ENCODE measurements around the gene ABAT.

Gene ABAT

DNA sequence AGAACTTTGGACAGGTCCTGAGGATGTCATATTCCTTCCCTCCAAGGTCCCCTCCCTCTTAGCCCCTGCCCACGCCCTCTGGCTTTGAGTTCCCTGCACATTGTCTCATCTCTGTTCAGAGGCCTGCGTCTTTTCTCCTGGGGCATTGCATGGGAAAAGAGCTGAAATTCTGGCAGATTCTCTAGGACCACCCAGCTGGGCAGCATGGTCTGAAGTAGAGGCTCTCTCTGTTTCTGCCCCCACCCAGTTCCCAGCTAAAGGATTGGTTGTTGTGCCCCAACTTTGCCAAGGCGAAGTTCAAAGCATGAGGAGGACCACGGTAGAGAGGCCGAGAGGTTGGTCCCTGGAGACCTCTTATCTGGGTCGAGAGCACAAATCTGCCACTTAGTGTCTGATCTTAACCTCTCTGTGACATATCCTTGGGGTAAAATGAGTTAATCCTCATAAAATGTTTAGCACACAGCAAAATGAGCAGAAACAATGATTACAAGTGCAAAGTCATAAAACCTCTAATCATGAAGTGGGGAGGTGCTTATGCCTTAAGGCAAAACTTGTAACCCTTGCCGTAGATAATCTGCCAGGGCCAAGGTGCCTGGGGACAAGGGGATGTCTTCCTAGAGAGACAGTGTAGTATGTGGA is 2.4 kb downstream of the ABAT start:
- H3F3A ChIP-seq (ENCODE audit: insufficient read depth) = no peaks in the 10 kb centered on the region
- H3K27ac ChIP-seq (ENCODE audit: low read depth, low read length) = no peak overlapping the region

DNA sequence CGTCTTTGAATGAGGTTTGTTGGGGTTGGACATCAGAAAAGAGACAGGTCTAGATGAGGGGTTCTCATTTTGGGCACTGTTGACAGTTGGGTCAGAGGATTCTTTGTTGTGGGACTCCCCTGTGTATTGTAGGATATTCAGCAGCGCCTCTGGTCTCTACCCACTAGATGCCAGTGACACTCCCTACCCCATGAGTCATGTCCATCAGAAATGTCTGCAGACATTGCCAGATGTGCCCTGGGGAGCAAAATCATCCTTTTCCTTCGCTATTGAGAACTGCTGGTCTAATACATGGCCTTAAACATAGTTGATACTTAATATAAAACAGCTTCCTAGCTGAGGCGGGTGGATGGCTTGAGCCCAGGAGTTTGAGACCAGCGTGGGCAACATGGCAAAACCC is 3.1 kb downstream of the ABAT start:
- Histone ChIP-seq H2AFZ (ENCODE audit: low read depth, low read length, severe bottlenecking) (no peak overlapping the region), H3K36me3 (ENCODE audit: low read length) (no peaks in the 10 kb centered on the region), H3K27ac (ENCODE audit: low read depth, low read length) (no peak overlapping the region), H3K9me3 (ENCODE audit: insufficient read depth, low read length) (no peaks in the 10 kb centered on the region; the same call in 1 of the 2 replicates), H3F3A (ENCODE audit: insufficient read depth) (no peaks in the 10 kb centered on the region), H3K79me2 (ENCODE audit: insufficient read depth, low read length) (no peaks in the 10 kb centered on the region), H3K4me2 (ENCODE audit: low read depth, low read length, poor library complexity, severe bottlenecking) (no peak overlapping the region), H4K20me1 (ENCODE audit: low read depth, low read length) (no peaks in the 10 kb centered on the region), H3K9me2 (replicated peaks; ENCODE audit: insufficient read depth, low read length) (no peaks in the 10 kb centered on the region), H3K4me3 (ENCODE audit: insufficient read depth, low read length, poor library complexity, severe bottlenecking) (no peak overlapping the region), H3K9ac (ENCODE audit: low read length) (no peak overlapping the region), H3K27me3 (ENCODE audit: low read length) (peaks cover 3% of the 10 kb centered on the region; the same call in 1 of the 2 replicates)
- TF ChIP-seq EZH2phosphoT487 (conservative IDR thresholded peaks at IDR 0.05; ENCODE audit: low read length) = no peak
- TF ChIP-seq, protein P1, sequence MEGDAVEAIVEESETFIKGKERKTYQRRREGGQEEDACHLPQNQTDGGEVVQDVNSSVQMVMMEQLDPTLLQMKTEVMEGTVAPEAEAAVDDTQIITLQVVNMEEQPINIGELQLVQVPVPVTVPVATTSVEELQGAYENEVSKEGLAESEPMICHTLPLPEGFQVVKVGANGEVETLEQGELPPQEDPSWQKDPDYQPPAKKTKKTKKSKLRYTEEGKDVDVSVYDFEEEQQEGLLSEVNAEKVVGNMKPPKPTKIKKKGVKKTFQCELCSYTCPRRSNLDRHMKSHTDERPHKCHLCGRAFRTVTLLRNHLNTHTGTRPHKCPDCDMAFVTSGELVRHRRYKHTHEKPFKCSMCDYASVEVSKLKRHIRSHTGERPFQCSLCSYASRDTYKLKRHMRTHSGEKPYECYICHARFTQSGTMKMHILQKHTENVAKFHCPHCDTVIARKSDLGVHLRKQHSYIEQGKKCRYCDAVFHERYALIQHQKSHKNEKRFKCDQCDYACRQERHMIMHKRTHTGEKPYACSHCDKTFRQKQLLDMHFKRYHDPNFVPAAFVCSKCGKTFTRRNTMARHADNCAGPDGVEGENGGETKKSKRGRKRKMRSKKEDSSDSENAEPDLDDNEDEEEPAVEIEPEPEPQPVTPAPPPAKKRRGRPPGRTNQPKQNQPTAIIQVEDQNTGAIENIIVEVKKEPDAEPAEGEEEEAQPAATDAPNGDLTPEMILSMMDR (IDR thresholded peaks at IDR 0.05; ENCODE audit: insufficient read depth, low read length, poor library complexity, severe bottlenecking) = no peak

More for the DNA sequence above, 2.4 kb downstream of the ABAT start:
- Histone ChIP-seq H4K20me1 (ENCODE audit: low read depth, low read length) (no peaks in the 10 kb centered on the region), H3K9me2 (replicated peaks; ENCODE audit: insufficient read depth, low read length) (no peaks in the 10 kb centered on the region), H3K9me3 (ENCODE audit: insufficient read depth, low read length) (no peaks in the 10 kb centered on the region; the same call in 1 of the 2 replicates), H3K4me3 (ENCODE audit: insufficient read depth, low read length, poor library complexity, severe bottlenecking) (no peak overlapping the region), H3K9ac (ENCODE audit: low read length) (no peak overlapping the region), H3K79me2 (ENCODE audit: insufficient read depth, low read length) (no peaks in the 10 kb centered on the region), H2AFZ (ENCODE audit: low read depth, low read length, severe bottlenecking) (no peak overlapping the region), H3K4me2 (ENCODE audit: low read depth, low read length, poor library complexity, severe bottlenecking) (no peak overlapping the region), H3K27me3 (ENCODE audit: low read length) (peaks cover 3% of the 10 kb centered on the region; the same call in 1 of the 2 replicates), H3K36me3 (ENCODE audit: low read length) (no peaks in the 10 kb centered on the region)
- TF ChIP-seq, protein P1 (IDR thresholded peaks at IDR 0.05; ENCODE audit: insufficient read depth, low read length, poor library complexity, severe bottlenecking) = no peak
- TF ChIP-seq EZH2phosphoT487 (conservative IDR thresholded peaks at IDR 0.05; ENCODE audit: low read length) = no peak

DNA sequence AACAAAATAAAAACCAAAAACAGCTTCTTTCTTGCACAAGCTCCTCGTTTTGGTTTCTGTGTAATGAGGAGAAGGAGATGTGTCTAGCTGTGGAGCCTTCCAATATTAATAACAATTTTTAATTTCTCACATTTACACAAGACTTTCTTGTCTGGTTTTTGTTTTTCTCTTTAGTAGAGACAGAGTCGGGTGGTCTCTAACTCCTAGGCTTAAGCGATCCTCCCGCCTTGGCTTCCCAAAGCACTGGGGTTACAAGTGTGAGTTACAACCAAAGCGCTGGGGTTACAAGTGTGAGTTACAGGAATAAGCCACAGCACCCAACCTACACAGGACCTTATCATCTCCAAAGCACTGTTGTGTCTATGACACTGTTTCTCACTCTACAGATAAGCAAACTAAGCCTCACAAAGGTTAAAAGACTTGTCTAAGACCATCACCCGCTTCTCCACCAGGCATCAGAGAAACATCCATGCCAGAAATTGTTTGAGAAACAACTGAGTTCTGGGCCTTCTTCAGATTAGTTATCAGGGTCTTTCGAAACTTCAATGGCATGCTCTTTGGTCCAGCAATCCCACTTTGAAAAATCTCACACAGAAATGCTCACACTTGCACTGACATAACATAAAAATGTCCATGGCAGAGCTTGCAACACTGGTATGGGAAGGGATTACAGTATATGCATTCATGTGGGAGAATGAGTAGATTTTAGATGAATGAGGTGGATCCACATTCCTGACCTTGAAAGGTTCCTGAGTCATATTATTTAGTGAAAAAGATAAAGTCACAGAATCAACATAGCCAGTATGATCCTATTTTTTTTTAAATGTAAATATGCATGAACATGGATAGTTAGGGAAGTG is 3.9 kb downstream of the ABAT start:
- no peaks in the 10 kb centered on the region for H3K36me3 ChIP-seq (ENCODE audit: low read length)
- no peak overlapping the region for H2AFZ ChIP-seq (ENCODE audit: low read depth, low read length, severe bottlenecking)
- no peak overlapping the region for H3K9ac ChIP-seq (ENCODE audit: low read length)
- no peaks in the 10 kb centered on the region for H4K20me1 ChIP-seq (ENCODE audit: low read depth, low read length)
- H3K27me3 ChIP-seq (ENCODE audit: low read length) = peaks cover 3% of the 10 kb centered on the region; the same call in 1 of the 2 replicates
- H3K4me3 ChIP-seq (ENCODE audit: insufficient read depth, low read length, poor library complexity, severe bottlenecking) = no peak overlapping the region
- H3K79me2 ChIP-seq (ENCODE audit: insufficient read depth, low read length) = no peaks in the 10 kb centered on the region
- H3F3A ChIP-seq (ENCODE audit: insufficient read depth) = no peaks in the 10 kb centered on the region
- H3K9me3 ChIP-seq (ENCODE audit: insufficient read depth, low read length) = no peaks in the 10 kb centered on the region; the same call in 1 of the 2 replicates
- H3K9me2 ChIP-seq (replicated peaks; ENCODE audit: insufficient read depth, low read length) = no peaks in the 10 kb centered on the region
- H3K4me2 ChIP-seq (ENCODE audit: low read depth, low read length, poor library complexity, severe bottlenecking) = no peak overlapping the region
- TF ChIP-seq EZH2phosphoT487 (conservative IDR thresholded peaks at IDR 0.05; ENCODE audit: low read length) = no peak
- H3K27ac ChIP-seq (ENCODE audit: low read depth, low read length) = no peak overlapping the region

Measured in SU-DHL-6 (cell line).